HG03196 (cell line): ENCODE results near the gene DHRSX.
"Not testable (repeated sequence)": the region's sequence is repeated elsewhere in the genome, so short reads cannot be mapped to it uniquely, and the experiment has no call there.

ENCODE experiments used
- ATAC-seq: cut with Tn5 transposase; IDR thresholded peaks from one replicate; pipeline ENCODE4 v1.9.1; 2021; ENCODE audit not compliant: unreplicated experiment

The DHRSX gene

DNA sequence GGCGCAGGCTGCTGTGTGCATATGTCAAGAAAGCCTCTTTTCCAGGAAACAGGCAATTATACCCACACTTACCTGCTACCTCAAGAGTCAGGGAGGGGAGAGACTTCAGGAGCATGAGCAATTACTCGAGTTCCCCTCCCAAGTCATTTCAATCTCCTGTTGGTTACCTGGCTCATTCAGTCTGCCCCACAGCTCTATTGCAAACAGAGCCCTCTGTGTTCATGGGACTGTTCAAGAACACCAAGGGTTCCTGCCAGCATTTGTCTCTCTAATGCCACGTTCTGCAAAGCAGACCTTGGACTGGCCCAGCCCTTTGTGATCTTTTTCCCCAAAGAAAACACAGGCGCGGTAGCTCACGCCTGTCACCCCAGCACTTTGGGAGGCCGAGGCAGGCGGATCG is 274.6 kb downstream of the DHRSX start:
- ATAC-seq = no peak

DNA sequence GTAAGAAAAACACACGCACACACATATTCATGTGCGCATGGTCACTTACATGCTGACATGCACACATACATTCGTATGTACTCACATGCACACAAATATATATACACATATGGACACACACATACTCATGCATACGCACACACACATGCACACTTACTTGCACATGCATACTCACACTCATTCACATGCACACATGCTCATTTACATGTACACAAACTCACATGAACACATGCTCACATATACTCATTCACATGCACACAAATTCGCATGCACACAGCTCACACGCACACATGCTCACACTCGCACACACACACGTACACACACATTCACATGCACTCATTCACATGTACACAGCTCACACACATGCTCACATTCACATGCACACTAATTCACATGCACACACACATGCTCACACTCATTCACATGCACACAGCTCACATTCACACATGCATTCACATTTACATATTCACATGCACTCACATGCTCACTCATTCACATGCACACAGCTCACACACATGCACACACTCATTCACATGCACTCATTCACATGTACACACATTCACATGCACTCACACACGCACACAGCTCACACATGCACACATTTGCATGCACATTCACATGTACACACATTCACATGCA is 276.1 kb downstream of the DHRSX start:
- ATAC-seq = no peak

- no peak for ATAC-seq
These were observed 276.6 kb downstream of the DHRSX start for GRCh38 chrX:2224161-2224560.

DNA sequence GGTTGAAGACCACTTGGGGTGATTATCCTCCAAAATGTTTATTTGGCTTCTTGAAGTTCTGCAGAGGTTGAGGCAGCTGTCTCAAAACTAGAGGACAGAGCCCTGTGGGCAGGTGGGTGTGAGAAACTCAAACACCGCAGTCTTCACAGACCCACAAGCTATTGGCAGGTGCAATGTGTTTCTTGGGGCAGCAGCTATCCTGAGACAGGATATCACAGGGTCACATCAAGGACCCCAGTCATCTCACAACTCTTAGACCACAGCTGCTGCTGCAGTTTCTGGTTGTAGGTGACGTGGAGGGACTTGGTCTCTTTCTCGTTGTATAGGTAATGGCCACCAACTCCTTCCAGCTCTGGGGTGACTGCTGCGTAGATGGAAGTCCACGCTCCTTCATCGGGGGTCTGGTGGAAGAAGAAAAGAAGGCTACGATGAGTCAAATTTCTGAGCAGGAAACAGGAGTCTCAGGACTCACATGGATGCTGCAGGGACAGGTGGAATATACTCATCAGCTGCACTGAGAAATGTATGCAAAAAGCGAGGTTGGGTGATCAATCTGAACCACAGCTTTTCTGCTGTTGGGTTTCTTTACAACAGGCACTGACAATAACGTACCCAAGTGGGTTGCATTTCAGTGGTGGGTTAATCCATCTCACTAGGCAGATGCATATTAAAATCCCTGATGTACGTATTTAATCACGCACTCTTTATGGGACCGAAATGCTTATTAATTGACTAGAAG is 279.8 kb downstream of the DHRSX start:
- ATAC-seq = no peak

GRCh38 chrX:2220296-2220695 is 280.5 kb downstream of the DHRSX start:
- ATAC-seq = no peak

GRCh38 chrX:2214138-2214823 is 286.5 kb downstream of the DHRSX start:
- ATAC-seq = not testable (repeated sequence)

GRCh38 chrX:2211667-2212066 is 289.1 kb downstream of the DHRSX start:
- ATAC-seq = not testable (repeated sequence)

DNA sequence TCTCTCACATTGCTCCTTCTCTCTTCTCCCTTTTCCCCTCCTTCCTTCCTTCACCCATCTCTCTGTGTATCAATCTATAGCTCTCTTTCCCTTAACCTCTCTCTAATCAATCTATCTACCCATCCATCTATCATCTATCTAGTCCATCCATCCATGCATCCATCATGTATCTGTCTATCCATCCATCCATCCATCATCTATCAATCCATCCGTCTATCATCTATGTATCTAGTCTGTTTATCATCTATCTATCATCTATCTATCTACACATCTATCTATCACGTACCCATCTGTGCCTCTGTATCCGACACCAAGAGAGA is 307.5 kb downstream of the DHRSX start:
- no peak for ATAC-seq

- ATAC-seq = no peak
These were observed 308.0 kb downstream of the DHRSX start for GRCh38 chrX:2192584-2193272.

DNA sequence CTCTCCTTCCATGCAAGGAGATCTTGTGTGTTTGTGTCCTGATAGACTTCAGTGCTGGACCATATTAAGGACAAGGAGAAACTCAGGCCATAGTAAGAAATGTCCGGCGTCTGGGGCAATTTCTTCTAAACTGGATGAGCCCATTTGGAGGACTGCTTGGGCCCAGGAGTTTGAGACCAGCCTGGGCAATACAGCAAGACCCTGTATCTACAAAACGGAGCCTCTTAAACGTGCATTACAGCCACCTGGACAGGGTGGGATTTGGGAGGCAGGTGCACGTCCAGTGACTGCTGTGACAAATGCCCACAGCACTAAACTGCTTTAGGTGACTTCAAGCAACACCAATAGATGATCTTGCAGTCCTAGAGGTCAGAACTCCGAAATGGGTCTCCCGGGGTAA is 311.9 kb downstream of the DHRSX start:
- ATAC-seq = no peak

- ATAC-seq = no peak
These were observed 312.4 kb downstream of the DHRSX start for GRCh38 chrX:2188330-2188792.

- ATAC-seq = no peak
These were observed 313.2 kb downstream of the DHRSX start for GRCh38 chrX:2187352-2188115.

- ATAC-seq = no peak
These were observed 315.3 kb downstream of the DHRSX start for GRCh38 chrX:2185341-2186082.

- no peak for ATAC-seq
These were observed 316.7 kb downstream of the DHRSX start for GRCh38 chrX:2184089-2184488.

DNA sequence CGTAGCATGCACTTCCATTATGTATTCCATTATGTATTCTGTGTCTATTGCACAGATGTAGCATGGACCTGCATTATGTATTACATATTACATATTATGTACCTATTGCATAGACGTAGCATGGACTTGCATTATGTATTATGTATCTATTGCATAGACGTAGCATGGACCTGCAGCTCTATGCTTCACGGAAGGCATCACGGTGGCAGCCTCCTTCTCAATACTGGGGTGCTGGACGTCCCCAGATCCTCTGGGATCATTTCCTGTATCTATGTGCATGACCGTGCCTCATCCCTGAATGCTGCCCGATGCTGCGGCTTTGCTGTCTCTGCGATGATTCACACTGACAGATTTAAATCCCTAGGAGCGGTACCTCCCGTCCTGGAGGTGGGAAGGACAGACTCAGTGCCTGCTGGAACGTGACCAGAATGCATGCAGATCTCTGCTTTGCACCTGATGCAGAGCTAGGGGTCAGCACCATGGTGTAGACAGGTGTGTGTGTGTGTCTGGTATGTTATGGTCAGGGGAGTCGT is 317.5 kb downstream of the DHRSX start:
- no peak for ATAC-seq

- ATAC-seq = no peak
These were observed 323.2 kb downstream of the DHRSX start for GRCh38 chrX:2177541-2177940.

GRCh38 chrX:2176733-2177132 is 324.0 kb downstream of the DHRSX start:
- no peak for ATAC-seq

- ATAC-seq = no peak
These were observed 324.5 kb downstream of the DHRSX start for GRCh38 chrX:2176274-2176673.

DNA sequence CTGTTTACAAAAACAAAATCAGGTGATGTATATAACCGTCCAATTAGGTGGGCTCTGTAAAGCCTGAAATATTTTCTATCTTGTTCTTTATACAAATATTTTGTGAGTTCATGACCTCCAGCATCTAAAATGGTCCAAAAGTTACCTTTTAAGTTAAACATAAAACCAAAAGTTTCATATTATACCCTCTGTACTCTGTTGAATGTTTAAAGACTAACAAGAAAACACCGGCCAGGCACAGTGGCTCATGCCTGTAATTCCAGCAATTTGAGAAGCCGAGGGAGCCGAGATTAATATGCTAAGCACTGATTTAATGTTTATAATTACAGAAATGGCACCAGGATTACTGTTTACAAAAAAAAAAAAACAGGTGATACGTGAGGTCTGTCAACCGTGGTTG is 328.4 kb downstream of the DHRSX start:
- ATAC-seq = no peak
